DND-41 (cell line): ENCODE data around the gene FBLN1.

ENCODE experiments used
- EZH2 ChIP-seq: IDR thresholded peaks from 3 replicates; pipeline ENCODE4 v1.6.1; 2012; ENCODE audit warnings: borderline replicate concordance, low read depth, mild to moderate bottlenecking, moderate library complexity, low read length, inconsistent platforms; ENCODE audit not compliant: severe bottlenecking
- TF ChIP-seq, protein P1 (sequence below): IDR thresholded peaks from 2 replicates; pipeline ENCODE4 v1.5.1; 2012; ENCODE audit warnings: borderline replicate concordance, low read length, moderate library complexity, mild to moderate bottlenecking; ENCODE audit not compliant: poor library complexity, severe bottlenecking; ENCODE audit errors: extremely low read depth

DNA sequence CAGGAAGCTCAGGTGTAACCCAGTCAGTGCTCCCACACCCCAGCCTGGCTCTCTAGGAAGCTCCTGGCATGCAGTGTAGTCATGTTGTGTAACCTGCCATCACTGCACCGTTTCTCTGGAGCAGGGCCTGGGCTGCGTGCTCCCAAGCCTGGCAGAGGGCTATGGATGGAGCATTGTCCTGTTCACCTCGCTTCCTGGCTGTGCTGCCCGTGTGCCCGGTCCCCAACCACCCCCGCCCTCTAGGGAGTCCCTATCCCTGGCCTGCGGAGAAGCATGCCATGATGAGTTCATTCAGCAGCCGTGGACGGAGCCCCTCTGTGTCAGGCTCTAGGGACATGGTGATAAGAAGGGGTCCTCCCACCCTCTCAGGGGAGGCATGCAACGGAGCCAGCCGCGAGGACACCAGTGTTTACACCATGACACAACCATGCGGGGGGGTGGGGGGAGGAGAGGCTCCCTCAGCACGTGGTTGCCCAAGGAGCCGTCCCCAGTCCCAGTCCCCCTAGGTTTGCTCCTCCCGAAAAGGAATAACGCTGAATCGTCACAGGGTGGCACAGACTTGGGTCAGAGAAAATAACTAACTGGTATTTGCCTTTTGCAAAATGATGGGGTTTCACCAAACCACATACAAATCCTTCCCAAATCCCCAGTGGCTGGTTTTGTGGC, 73.1 kb downstream of the FBLN1 start:
- TF ChIP-seq EZH2, result no peak
- TF ChIP-seq, protein P1, sequence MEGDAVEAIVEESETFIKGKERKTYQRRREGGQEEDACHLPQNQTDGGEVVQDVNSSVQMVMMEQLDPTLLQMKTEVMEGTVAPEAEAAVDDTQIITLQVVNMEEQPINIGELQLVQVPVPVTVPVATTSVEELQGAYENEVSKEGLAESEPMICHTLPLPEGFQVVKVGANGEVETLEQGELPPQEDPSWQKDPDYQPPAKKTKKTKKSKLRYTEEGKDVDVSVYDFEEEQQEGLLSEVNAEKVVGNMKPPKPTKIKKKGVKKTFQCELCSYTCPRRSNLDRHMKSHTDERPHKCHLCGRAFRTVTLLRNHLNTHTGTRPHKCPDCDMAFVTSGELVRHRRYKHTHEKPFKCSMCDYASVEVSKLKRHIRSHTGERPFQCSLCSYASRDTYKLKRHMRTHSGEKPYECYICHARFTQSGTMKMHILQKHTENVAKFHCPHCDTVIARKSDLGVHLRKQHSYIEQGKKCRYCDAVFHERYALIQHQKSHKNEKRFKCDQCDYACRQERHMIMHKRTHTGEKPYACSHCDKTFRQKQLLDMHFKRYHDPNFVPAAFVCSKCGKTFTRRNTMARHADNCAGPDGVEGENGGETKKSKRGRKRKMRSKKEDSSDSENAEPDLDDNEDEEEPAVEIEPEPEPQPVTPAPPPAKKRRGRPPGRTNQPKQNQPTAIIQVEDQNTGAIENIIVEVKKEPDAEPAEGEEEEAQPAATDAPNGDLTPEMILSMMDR, result no peak
